Coronary artery (tissue), 2 donors: ENCODE results near the gene CARMIL1.

Source experiments
- DNase-seq: peaks from one replicate; pipeline ENCODE4 v3.0.0-alpha.2; 2017; ENCODE audit warnings: low spot score
- H3K27ac ChIP-seq, 2 donors: fragments of 200-600 bp; sonication (generic); one replicate each; pipeline ENCODE4 v1.5.1; 2016 to 2019
- H3K4me3 ChIP-seq: fragments of 200-600 bp; sonication (generic); 2 replicates; pipeline ENCODE4 v1.5.1; 2016; ENCODE audit warnings: mild to moderate bottlenecking, moderate library complexity
- TF ChIP-seq, protein P1 (sequence below): fragments of 200-600 bp; sonication (generic); IDR thresholded peaks from one replicate; pipeline ENCODE4 v1.5.1; 2019; ENCODE audit warnings: antibody characterized with exemption

CARMIL1 gene

DNA sequence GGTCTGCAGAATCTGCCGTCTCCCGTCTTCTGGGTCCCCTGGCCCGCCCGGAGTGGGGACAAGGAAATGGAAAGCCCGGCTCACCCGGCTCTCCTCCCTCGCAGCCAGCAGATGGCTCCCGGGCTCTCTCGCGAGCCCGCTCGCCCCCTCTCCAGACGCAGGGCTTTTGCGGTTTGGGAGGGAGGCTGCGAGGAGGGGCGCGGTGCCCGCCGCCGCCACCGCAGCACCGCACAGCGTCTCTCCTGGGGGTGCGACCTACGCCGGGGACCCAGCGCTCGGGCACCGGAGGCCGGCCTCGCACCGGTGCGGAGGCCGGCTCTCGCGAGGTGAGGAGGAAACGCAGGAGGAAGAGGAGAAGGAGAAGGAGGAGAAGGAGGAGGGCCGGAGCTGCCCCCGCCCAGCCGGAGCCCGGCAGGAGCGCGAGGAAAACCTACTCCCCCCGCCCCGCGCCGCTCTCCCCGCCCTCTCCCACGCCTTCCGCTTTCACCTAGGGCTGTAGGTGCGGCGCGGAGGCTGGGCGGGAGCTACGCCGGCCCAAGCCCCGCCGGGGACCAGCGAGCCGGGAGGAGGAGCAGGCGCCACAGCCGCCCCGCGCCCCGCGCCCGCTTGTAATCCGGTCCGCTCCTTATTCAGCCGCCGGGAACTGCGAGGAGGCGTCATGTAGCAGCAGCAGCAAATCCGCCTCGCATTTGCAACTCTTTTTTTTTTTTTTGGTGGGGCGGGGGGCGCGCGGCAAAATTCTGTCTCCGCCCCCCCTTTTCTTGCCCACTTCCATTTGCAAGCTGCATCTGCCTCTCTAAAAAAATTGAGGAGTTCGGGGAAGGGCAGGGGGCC lies at the start of gene CARMIL1:
TSS of gene CARMIL1 (plus strand) at position 461 of the 834 bp plus-strand sequence. CDS start 422 bp downstream, outside the sequence.
- DNase-seq: peak; percentile 89
- TF ChIP-seq, protein P1, sequence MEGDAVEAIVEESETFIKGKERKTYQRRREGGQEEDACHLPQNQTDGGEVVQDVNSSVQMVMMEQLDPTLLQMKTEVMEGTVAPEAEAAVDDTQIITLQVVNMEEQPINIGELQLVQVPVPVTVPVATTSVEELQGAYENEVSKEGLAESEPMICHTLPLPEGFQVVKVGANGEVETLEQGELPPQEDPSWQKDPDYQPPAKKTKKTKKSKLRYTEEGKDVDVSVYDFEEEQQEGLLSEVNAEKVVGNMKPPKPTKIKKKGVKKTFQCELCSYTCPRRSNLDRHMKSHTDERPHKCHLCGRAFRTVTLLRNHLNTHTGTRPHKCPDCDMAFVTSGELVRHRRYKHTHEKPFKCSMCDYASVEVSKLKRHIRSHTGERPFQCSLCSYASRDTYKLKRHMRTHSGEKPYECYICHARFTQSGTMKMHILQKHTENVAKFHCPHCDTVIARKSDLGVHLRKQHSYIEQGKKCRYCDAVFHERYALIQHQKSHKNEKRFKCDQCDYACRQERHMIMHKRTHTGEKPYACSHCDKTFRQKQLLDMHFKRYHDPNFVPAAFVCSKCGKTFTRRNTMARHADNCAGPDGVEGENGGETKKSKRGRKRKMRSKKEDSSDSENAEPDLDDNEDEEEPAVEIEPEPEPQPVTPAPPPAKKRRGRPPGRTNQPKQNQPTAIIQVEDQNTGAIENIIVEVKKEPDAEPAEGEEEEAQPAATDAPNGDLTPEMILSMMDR: peak; percentile 51
- peak within 1 kb of the TSS; percentile 72 to 90 for H3K27ac ChIP-seq
- H3K4me3 ChIP-seq: peak within 1 kb of the TSS; percentile 83

DNA sequence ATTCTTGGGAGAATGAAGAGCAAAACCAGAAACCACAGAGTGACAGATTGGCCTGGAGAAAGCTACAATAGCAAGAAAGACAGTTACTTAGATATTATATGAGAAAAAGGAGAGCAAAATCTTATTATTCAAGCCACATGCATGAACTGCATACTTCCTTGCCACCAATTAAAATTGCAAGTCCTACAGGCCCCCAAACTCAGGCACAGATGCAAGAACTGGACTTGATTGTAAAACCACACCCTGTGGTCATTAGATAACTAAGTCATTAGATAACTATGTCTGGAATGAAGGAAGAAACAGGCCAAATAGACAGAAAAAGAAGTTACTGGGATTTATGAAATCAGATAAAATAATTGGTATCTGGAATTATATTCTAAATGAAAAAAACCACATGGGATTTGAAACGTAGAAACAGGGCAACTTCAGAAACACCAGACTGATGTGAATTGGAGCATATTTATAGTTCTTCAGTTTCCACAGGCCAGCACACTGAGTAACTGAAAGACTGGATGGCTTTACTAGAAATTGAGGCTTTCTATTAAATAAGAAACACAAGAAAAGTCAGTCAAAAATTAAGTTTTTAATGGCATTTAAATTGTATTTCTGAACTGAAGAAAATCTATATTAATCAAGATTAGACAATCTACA lies 49.4 kb upstream of the CARMIL1 start:
- TF ChIP-seq, protein P1: no peak
- no peak overlapping the region for H3K4me3 ChIP-seq
- H3K27ac ChIP-seq: peak overlapping the region in 1 of 2 donors; percentile 23
- no peak for DNase-seq

DNA sequence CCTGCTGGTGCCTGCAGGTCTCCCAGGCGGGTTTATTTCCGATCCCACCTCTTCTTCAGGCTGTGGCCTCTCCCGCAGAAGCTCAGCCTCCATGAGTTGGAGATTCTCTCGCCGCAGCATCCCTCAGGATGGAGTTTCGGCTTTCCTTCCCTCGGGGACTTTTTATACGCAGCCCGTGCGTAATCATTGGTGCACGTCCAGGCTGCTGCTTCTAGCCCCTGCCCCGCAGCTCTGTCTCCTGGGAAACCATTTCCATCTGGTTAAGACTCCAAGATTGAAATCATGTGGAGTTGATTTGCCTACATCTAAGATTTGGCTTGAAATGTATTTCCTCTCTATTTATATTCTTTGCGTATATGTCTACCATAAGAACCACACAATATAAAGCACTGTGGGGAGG lies 46.7 kb upstream of the CARMIL1 start:
- DNase-seq: no peak

DNA sequence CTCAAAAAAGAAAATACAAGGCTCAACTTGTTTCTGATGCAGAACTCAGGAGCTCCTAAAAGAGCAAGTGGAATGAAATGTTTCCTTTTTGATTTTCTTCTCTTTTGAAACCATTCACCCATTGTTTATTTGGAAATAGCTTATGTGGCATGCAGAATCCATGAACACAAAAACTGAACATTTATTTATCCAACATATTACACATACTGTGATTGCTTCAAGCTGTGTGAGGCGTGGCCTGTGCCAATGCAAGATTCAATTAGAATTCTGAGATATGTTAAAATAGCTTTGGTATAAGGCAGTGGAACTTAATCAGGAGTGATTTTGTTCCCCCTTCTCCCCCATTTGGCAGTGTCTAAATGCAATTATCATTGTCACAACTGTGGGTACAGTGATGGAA lies 45.9 kb upstream of the CARMIL1 start:
- TF ChIP-seq, protein P1: no peak
- H3K27ac ChIP-seq: no peak overlapping the region
- H3K4me3 ChIP-seq: no peak overlapping the region

More for the DNA sequence above, 46.7 kb upstream of the CARMIL1 start:
- no peak overlapping the region for H3K27ac ChIP-seq
- TF ChIP-seq, protein P1: no peak
- H3K4me3 ChIP-seq: no peak overlapping the region

DNA sequence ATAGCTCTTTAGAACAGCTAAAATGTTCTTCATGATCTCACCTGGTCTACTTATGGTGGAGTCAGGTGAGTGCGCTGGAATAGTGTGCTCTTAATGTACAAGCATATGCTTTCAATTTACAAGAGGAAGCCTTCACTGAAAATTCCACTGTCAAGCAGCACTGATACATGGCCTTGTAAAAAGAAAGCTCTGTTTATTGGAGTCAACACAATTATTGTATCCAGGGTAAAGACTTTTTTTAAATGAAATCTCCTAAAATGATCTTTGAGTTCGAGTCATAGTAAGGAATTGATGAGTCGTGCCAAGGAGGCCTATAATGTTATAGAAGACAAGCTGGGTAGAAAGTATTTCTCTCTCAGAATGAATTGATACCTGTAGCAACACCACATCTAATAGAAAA lies 41.6 kb upstream of the CARMIL1 start:
- TF ChIP-seq, protein P1: no peak
- H3K27ac ChIP-seq: no peak overlapping the region
- H3K4me3 ChIP-seq: no peak overlapping the region
- DNase-seq: no peak

More for the DNA sequence above, 45.9 kb upstream of the CARMIL1 start:
- DNase-seq: no peak

DNA sequence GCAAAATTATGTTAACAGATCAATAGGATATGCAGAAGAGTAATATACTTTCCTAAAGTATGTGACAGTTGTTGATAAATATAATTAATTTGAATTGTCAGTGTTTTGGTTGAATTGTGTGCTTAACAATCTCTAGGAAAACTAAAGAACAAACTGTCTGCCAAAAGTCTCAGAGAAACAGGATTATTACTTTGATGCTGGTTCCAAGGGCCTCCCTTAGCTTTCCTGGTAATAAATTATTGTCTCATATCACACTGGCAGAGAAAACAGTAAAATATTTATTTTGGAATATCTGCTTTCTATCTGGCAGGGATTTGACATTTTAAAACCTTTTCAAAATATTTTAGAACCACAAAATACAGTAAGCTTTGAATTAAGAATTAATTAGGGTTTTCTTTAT lies 40.1 kb upstream of the CARMIL1 start:
- DNase-seq: no peak
- TF ChIP-seq, protein P1: no peak
- no peak overlapping the region for H3K27ac ChIP-seq

More for the DNA sequence above, 40.1 kb upstream of the CARMIL1 start:
- H3K4me3 ChIP-seq: no peak overlapping the region
